ENCODE data around the gene NFATC3. TPM values are rescaled to one million over a fixed set of nuclear protein-coding genes. Genes with fewer than 3 reads are reported as not detected.

The NFATC3 gene
- total RNA-seq, 8 experiments from 2014 or later: 14.0 to 27.0 (median 19.1) TPM

DNA sequence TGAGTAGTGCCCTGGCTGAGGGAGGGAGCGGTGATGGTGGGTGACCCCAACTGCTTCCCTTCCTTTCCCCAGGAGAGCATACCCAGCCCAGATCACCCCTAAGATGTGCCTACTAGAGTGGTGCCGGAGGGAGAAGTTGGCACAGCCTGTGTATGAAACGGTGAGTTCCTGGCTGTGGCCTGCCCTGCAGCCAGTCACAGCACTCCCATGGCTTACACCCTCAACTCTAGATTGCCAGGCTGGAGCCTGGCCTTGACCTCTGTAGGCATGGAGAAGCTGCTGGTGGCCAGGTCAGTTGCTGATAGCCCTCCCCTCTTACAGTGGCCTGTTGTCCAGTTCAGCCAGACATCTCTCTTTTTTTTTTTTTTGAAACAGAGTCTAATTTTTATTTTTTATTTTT lies 8.6 kb upstream of the NFATC3 start:
- 80 to 100% methylated on average over 1 to 2 of the region's 3 CpGs; no CpG with 5 or more reads in 8 of the 10 experiments for WGBS, 10 experiments
- Histone ChIP-seq H3K4me3 (no peak overlapping the region), H3K4me1 (replicated peaks in 1 of 2) (no peaks in the 10 kb centered on the region), H3K27ac (no peak overlapping the region)
- no peak for ATAC-seq (replicated peaks in 6 of 8)
- in situ Hi-C loops (cut with MboI; ENCODE audit: low pct_unique_long_range_greater_than_20kb in 2 of 9, low sequenced_read_pairs in 9 of 9, unreplicated experiment in 9 of 9): no loop called here

DNA sequence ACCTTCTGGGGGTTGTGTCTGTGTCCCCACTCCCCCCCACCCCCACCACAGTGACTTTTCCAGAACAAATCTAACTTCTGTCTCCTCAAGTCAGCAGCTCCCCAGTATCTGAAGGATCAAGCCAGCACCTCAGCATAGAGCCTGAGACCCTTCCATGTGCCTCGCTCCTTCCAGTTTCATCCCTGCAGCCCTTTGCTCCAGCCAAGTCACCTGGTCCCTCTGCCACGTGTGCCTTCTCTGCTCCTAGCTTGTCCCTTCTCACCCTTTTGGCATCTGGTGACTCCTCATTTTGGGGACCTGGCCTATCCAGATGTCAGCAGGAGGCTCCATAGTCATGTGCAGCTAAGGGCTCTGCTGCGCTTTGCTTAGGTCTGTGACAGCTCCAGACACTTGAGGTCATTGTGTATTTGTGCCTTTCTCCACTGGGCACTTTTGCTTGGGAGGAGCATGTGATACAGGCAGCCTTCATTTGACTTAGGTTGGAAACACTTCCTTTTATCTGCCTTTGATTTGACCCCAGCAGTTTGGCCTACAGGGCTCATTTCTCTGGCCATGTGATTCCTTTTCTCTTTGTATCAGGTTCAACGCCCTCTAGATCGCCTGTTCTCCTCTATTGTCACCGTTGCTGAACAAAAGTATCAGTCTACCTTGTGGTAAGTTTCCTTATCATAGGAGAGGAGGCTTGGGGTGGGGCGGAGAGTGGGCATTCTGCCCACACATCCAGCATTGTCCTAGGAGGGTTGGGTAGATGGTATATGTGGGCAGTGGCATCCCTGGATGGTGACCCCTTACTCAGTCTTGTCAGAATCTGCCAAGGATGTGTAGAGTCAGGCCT lies 7.1 kb upstream of the NFATC3 start:
- no peak for ATAC-seq (replicated peaks in 6 of 8)
- in situ Hi-C loops (cut with MboI; ENCODE audit: low pct_unique_long_range_greater_than_20kb in 2 of 9, low sequenced_read_pairs in 9 of 9, unreplicated experiment in 9 of 9): no loop called here
- Histone ChIP-seq H3K27ac (no peak overlapping the region), H3K4me3 (no peak overlapping the region), H3K4me1 (replicated peaks in 1 of 2) (no peaks in the 10 kb centered on the region)
- WGBS, 10 experiments: 81 to 100% (median 97%) methylated on average over 3 to 6 of the region's 7 CpGs; no CpG with 5 or more reads in 3 of the 10 experiments

DNA sequence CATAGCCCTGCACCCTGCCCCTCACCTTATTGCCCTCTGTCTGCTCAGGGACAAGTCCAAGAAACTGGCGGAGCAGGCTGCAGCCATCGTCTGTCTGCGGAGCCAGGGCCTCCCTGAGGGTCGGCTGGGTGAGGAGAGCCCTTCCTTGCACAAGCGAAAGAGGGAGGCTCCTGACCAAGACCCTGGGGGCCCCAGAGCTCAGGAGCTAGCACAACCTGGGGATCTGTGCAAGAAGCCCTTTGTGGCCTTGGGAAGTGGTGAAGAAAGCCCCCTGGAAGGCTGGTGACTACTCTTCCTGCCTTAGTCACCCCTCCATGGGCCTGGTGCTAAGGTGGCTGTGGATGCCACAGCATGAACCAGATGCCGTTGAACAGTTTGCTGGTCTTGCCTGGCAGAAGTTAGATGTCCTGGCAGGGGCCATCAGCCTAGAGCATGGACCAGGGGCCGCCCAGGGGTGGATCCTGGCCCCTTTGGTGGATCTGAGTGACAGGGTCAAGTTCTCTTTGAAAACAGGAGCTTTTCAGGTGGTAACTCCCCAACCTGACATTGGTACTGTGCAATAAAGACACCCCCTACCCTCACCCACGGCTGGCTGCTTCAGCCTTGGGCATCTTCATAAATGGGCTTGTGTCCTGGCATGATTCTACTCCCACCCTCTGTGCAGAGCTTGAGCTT lies 6.3 kb upstream of the NFATC3 start:
- no peak overlapping the region for H3K27ac ChIP-seq
- ATAC-seq (replicated peaks in 6 of 8): no peak
- peaks cover 6 to 7% of the 10 kb centered on the region in 2 donors for H3K4me1 ChIP-seq (replicated peaks in 1 of 2)
- no peak overlapping the region for H3K4me3 ChIP-seq
- in situ Hi-C loops (cut with MboI; ENCODE audit: low pct_unique_long_range_greater_than_20kb in 2 of 9, low sequenced_read_pairs in 9 of 9, unreplicated experiment in 9 of 9): no loop called here
- 81 to 100% (median 97%) methylated on average over 2 to 6 of the region's 8 CpGs; no CpG with 5 or more reads in 6 of the 10 experiments for WGBS, 10 experiments

DNA sequence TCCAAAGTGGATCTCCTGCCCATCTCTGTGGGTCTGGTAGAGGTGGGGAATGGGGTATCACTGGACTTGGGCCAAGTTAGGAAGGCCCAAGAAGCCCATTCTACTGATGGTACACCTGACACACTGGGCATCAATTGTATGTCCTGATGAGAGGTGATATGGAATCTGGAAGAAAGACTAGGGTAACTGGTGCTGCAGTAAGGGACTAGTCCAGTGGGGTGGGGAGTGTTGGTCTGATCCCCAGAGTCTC lies 5.9 kb upstream of the NFATC3 start:
- in situ Hi-C loops (cut with MboI; ENCODE audit: low pct_unique_long_range_greater_than_20kb in 2 of 9, low sequenced_read_pairs in 9 of 9, unreplicated experiment in 9 of 9): no loop called here
- Histone ChIP-seq H3K27ac (no peak overlapping the region), H3K4me1 (replicated peaks in 1 of 2) (peaks cover 11 to 12% of the 10 kb centered on the region in 2 donors), H3K4me3 (no peak overlapping the region)
- no peak for ATAC-seq (replicated peaks in 6 of 8)

DNA sequence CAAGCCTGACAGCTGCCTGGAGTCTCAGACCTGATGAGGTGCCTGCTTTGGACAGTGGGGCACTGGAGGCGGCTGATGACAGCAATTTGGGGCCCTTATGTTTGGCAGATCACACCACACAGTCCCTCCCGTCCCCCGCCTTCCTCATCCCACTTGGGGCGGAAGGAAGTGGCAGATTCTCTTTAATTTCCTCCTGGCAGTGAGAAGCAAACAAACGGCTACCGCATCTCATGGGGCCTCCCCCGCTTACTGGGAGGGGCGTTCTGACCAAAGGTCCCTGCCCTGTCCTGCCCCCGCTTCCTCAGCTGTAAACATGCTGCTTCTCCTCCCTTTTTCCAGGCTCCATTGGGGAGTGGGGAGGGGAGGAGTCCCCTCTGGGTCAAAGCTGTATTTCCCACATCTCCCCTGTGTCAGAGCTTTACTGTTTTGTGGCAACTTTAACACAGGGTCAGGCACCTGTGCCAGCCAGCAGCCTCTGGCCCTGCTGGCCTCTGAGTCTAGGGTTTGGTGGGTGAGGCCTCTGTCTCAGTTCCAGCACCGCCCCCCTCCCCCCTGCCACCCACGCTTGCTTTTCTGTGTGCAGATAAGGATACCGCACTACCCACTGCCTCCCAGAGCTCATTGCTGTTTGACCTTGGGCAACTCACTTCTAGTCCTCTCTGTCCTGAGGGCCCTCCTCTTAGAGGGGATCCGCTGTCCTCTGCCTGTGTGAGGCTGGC lies 5.4 kb upstream of the NFATC3 start:
- no peak overlapping the region for H3K27ac ChIP-seq
- peaks cover 11 to 12% of the 10 kb centered on the region in 2 donors for H3K4me1 ChIP-seq (replicated peaks in 1 of 2)
- H3K4me3 ChIP-seq: no peak overlapping the region
- in situ Hi-C loops (cut with MboI; ENCODE audit: low pct_unique_long_range_greater_than_20kb in 2 of 9, low sequenced_read_pairs in 9 of 9, unreplicated experiment in 9 of 9): no loop called here
- 67 to 100% (median 82%) methylated on average over 1 to 4 of the region's 13 CpGs; no CpG with 5 or more reads in 5 of the 10 experiments for WGBS, 10 experiments
- ATAC-seq (replicated peaks in 6 of 8): peak in 2 of 8 experiments; percentile 3 to 21

DNA sequence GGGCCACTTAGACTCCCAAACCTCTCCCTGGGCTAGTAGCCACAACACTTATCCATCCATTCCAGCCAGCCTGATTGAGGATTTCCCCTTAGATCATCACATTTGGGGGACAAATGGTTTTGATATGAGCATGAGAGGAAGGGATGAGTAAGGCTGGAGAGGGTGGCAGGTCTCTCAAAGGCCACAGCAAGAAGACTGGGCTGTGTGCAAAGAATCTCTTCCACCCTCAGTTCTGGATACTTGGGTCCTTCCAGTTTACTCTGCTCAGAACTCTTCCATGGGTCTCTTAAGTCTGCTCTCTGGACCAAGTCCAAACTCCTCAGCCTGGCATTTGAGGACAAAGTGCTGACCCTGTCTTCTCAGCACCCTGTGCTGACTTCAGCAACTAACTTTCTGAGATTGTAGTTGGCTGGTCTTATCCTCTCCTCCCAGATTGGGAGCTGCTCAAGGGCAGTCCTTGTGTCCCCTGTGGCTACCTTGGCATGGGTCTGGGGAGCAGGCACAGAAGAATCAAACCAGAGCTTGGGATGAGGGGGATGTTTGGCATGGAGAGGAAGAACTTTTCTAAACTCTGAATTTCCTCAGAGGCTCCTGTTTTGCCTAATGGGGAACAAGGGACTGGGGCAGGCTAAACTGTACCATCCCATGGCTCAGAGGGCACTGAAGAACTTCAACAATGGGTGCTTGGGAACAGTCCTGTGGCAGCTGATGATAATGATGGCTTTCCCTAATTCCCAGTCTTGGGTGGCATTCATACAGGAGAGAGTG lies 3.1 kb upstream of the NFATC3 start:
- H3K4me1 ChIP-seq (replicated peaks in 1 of 2): peaks cover 11 to 14% of the 10 kb centered on the region in 2 donors
- in situ Hi-C loops (cut with MboI; ENCODE audit: low pct_unique_long_range_greater_than_20kb in 2 of 9, low sequenced_read_pairs in 9 of 9, unreplicated experiment in 9 of 9): no loop called here
- H3K4me3 ChIP-seq: no peak overlapping the region
- no peak for ATAC-seq (replicated peaks in 6 of 8)
- H3K27ac ChIP-seq: no peak overlapping the region

DNA sequence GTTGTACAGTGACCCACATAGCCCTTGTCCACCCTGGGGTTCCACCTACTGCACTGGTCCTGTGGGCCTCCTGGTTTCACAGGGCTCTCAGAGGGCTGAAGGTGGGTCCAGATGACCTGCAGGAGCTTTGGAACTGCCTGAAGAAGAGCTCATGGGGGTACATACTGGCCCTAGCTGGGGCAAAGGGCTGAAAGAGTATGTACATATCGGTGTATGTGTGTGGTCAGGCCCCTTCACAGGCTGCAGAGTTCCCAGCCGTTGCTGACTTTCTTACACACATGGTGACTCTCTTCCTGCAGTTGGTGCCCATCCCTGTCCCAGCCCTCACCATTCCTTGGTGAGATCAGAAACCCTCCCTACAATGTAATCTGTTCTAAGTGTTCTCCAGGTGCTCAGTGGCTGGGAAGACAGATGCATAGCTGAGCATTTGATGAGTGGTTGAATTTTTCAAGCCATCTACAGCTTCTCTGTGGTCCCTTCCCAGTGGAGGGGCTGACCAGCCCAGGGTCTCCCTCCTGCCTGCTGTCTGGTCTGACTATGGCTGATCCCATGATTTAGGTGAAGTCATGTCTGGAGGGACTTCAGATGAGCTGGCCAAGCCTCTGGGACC lies 2.4 kb upstream of the NFATC3 start:
- Histone ChIP-seq H3K4me1 (replicated peaks in 1 of 2) (peaks cover 11 to 18% of the 10 kb centered on the region in 2 donors), H3K4me3 (no peak overlapping the region), H3K27ac (no peak overlapping the region)
- ATAC-seq (replicated peaks in 6 of 8): no peak
- WGBS, 10 experiments: 20 to 100% (median 96%) methylated on average over 1 to 2 of the region's 2 CpGs; no CpG with 5 or more reads in 4 of the 10 experiments
- in situ Hi-C loops (cut with MboI; ENCODE audit: low pct_unique_long_range_greater_than_20kb in 2 of 9, low sequenced_read_pairs in 9 of 9, unreplicated experiment in 9 of 9): no loop called here

DNA sequence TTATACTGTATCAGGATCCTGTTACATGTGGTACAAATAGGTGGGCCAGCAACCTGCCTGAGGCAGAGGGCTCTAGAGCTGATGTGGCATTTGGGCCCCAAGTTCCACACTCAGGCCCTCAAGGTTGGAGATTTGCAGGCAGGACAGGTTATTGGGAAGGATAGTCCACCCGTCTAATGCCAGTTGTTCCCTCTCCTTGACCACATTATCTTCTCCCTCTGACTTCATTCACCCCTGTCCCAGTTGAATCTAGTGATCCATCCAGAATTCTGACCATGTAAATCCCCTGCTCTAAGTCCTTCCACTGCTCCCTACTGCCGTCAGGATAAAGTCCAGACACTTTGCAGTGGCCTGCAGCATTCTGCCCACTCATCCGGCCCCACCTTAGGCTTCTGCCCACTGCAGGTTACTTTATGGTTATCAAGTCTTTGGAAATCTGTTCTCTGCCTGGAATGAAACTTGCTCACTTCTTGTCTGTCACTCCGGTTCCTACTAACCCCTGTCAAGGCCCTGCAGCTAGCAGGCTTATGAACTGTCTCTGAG lies 1.9 kb upstream of the NFATC3 start:
- ATAC-seq (replicated peaks in 6 of 8): no peak
- Histone ChIP-seq H3K4me3 (no peak overlapping the region), H3K27ac (peak overlapping the region; percentile 96 to 98), H3K4me1 (replicated peaks in 1 of 2) (peaks cover 11 to 18% of the 10 kb centered on the region in 2 donors)
- in situ Hi-C loops (cut with MboI; ENCODE audit: low pct_unique_long_range_greater_than_20kb in 2 of 9, low sequenced_read_pairs in 9 of 9, unreplicated experiment in 9 of 9): no loop called here
- WGBS, 10 experiments: 92 to 100% (median 100%) methylated on average over 1 to 3 of the region's 4 CpGs; no CpG with 5 or more reads in 3 of the 10 experiments

DNA sequence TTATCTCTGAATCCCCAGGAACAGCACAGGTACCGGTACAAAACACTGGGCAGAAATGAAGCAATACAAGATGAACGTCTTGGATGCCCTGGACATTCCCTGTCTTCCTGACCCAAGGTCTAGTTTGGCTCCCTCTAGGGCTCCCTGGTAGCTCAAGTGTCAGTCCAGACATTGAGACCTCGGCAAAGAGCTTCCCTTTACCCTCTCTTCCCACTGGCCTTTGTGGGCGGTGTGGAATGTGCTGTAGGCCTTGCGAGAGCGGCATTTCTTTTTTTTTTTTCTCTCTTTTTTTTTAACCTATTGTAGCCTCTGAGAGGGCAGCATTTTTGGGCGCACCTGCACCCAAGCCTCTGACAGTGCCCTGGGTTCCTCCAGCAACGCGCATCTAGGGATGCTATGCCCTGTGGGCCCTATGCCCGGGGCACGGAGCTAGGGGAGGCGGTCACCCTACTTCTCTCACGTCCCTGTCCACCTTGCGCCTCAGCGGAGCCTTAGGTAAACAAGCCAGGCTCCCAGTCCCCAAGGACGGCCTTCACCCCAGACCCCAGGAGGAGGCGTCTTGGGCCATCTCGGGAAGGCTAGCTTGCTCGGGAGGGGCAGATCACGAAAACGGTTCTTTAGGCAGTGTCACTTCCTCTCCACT lies 1.2 kb upstream of the NFATC3 start:
- in situ Hi-C loops (cut with MboI; ENCODE audit: low pct_unique_long_range_greater_than_20kb in 2 of 9, low sequenced_read_pairs in 9 of 9, unreplicated experiment in 9 of 9): no loop called here
- 14 to 100% (median 33%) methylated on average over 1 to 7 of the region's 21 CpGs; no CpG with 5 or more reads in 3 of the 10 experiments for WGBS, 10 experiments
- peak in 1 of 8 experiments; percentile 2 for ATAC-seq (replicated peaks in 6 of 8)
- Histone ChIP-seq H3K4me3 (peak overlapping the region; percentile 61 to 97 (median 83)), H3K4me1 (replicated peaks in 1 of 2) (peaks cover 11 to 18% of the 10 kb centered on the region in 2 donors), H3K27ac (peak overlapping the region; percentile 96 to 98)

DNA sequence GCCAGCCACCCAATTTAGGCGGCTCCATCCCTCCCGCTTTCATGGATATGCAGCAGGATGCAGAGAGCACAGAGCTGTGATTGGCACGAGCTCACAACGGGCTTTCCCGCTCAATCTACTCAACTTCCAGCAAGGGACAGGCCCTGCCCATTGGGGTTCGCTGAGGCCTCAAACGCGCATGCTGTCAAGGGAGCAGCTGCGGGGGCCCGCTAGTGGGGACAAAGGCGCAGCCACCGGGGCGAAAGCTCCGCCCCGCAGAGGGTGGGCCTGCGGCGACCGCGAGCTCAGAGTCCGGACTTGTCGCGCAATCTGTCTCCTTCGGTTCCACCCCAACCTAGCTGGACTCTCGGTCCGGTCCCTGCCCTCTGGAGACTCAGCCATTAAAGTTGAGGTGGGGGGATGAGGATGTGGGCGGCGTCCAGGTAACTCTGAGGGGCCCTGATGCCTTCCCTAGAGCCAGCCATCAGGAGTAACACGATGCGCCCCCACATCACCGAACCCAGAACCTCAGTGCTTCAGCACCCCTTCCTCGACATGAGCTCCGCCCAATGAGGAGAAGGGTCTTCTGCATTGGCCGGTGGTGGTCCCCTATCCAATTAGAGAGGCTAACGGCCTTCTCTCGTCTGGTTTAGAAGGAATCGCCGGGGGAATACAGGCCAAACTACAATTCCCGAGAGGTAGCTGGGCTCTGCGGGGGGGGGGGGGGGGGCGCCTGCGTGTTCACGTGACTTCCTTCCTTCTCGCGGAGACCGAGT lies 489 bp upstream of the NFATC3 start:
- Histone ChIP-seq H3K4me3 (peak overlapping the region; percentile 61 to 97 (median 83)), H3K27ac (peak overlapping the region; percentile 96 to 98), H3K4me1 (replicated peaks in 1 of 2) (peaks cover 11 to 18% of the 10 kb centered on the region in 2 donors)
- 0 to 20% (median 0%) methylated on average over 1 to 13 of the region's 45 CpGs; no CpG with 5 or more reads in 3 of the 10 experiments for WGBS, 10 experiments
- peak; percentile 58 to 84 (median 81) for ATAC-seq (replicated peaks in 6 of 8)
- in situ Hi-C loops (cut with MboI; ENCODE audit: low pct_unique_long_range_greater_than_20kb in 2 of 9, low sequenced_read_pairs in 9 of 9, unreplicated experiment in 9 of 9): no loop called here

DNA sequence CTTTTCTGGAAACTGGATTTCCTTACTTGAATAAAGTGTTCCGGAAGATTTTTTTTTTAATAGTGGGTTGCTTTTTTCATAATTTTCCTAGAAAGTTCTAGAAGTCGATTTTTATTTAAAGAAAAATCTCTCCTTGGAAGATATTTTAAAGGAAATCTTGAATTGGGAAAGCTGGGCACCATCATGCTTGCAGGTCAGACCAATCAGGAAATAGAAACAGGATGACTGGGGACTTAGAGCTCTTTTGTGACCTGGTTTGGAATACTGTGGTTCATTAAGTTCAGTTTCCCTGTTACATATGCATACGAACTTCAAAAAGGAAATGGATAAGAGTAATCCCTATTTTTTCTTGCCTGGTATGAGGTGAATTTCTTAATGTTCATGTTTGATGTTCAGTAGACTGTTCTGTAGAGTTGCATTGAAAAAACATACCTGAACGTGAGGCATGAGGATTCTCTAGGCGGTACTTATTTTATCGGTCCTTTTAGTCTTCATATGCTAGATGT lies 1.2 kb downstream of the NFATC3 start:
- ATAC-seq (replicated peaks in 6 of 8): no peak
- in situ Hi-C loops (cut with MboI; ENCODE audit: low pct_unique_long_range_greater_than_20kb in 2 of 9, low sequenced_read_pairs in 9 of 9, unreplicated experiment in 9 of 9): no loop called here
- 0 to 3% (median 0%) methylated on average over 1 to 6 of the region's 6 CpGs; no CpG with 5 or more reads in 1 of the 10 experiments for WGBS, 10 experiments
- Histone ChIP-seq H3K4me1 (replicated peaks in 1 of 2) (peaks cover 11 to 18% of the 10 kb centered on the region in 2 donors), H3K27ac (no peak overlapping the region), H3K4me3 (peak overlapping the region; percentile 61 to 97 (median 83))
